H1 (cell line): ENCODE measurements around the gene CDC45. TPM values are rescaled to one million over a fixed set of nuclear protein-coding genes. Genes with fewer than 3 reads are reported as not detected.

Experiments
- CTCF ChIA-PET: fragments of 300-600 bp; sonication (Branson Sonifier 250); formaldehyde crosslinking; loops from one replicate; lab custom pipeline; 2021; ENCODE audit not compliant: partially characterized antibody; lab: Charles Lee
- POLR2A ChIA-PET: fragments of 300-600 bp; sonication (Branson Sonifier 250); formaldehyde crosslinking; loops from one replicate; lab custom pipeline; 2021; ENCODE audit warnings: inconsistent platforms; ENCODE audit not compliant: partially characterized antibody; lab: Charles Lee
- DNase-seq, 2 experiments: peaks; one replicate each; pipeline versions ENCODE4 v3.0.0 to v3.0.0-alpha.2; 2010 to 2022; ENCODE audit warnings: low spot score in 2 of 2, low read depth in 1 of 2, mixed read lengths in 1 of 2
- FAIRE-seq: peaks from 2 replicates; lab custom pipeline; 2011; peaks lifted over from hg19 to GRCh38; lab: Jason Lieb, UNC
- H2AFZ ChIP-seq: 2 replicates; pipeline ENCODE4 v1.8.1; 2012; ENCODE audit warnings: low read length, inconsistent platforms
- H2AK5ac ChIP-seq: 2 replicates; pipeline ENCODE4 v1.6.1; 2013; ENCODE audit warnings: low read depth, low read length
- H2BK120ac ChIP-seq: replicated peaks from 2 replicates; pipeline ENCODE3; 2013; ENCODE audit warnings: low read depth, low read length, inconsistent platforms
- H2BK12ac ChIP-seq: 2 replicates; pipeline ENCODE4 v1.6.1; 2013; ENCODE audit warnings: low read depth, low read length
- H2BK15ac ChIP-seq: 2 replicates; pipeline ENCODE4 v1.6.1; 2013; ENCODE audit warnings: low read length
- H2BK20ac ChIP-seq: 2 replicates; pipeline ENCODE4 v1.6.1; 2013; ENCODE audit warnings: low read length
- H2BK5ac ChIP-seq: 2 replicates; pipeline ENCODE4 v1.6.1; 2013; ENCODE audit warnings: low read depth, low read length
- H3K14ac ChIP-seq: 2 replicates; pipeline ENCODE4 v1.6.1; 2013; ENCODE audit warnings: inconsistent platforms; ENCODE audit not compliant: insufficient read length
- H3K18ac ChIP-seq: 2 replicates; pipeline ENCODE4 v1.6.1; 2013; ENCODE audit warnings: low read length; ENCODE audit errors: extremely low read depth
- H3K23ac ChIP-seq: 2 replicates; pipeline ENCODE4 v1.6.1; 2013; ENCODE audit warnings: inconsistent platforms; ENCODE audit not compliant: insufficient read length
- H3K23me2 ChIP-seq: 2 replicates; pipeline ENCODE4 v1.6.1; 2013; ENCODE audit warnings: low read depth, low read length
- H3K27ac ChIP-seq: 2 replicates; pipeline ENCODE4 v1.6.1; 2011; ENCODE audit warnings: low read depth, low read length, inconsistent platforms
- H3K27me3 ChIP-seq, 4 experiments: replicated peaks in 1 of 4; 1 replicate in 1 of 4; 2 replicates in 3 of 4; pipeline versions ENCODE4 v1.6.1 to v1.8.1; 2011 to 2013; ENCODE audit warnings: low read length in 3 of 4, mild to moderate bottlenecking in 3 of 4, inconsistent platforms in 2 of 4, mixed read lengths in 2 of 4, moderate library complexity in 1 of 4; ENCODE audit not compliant: control insufficient read depth in 3 of 4, insufficient read depth in 3 of 4; ENCODE audit errors: extremely low read depth in 1 of 4
- H3K36me3 ChIP-seq, 4 experiments: 2 replicates each; pipeline versions ENCODE4 v1.6.1 to v1.8.1; 2011 to 2013; ENCODE audit warnings: mild to moderate bottlenecking in 4 of 4, low read length in 3 of 4, moderate library complexity in 2 of 4, control low read depth in 1 of 4, inconsistent platforms in 1 of 4; ENCODE audit not compliant: insufficient read depth in 4 of 4, control insufficient read depth in 2 of 4
- H3K4ac ChIP-seq: replicated peaks from 2 replicates; pipeline ENCODE3; 2013; ENCODE audit warnings: low read length, low read depth, mixed read lengths, inconsistent platforms; ENCODE audit not compliant: insufficient read length
- H3K4me1 ChIP-seq, 4 experiments: replicated peaks in 1 of 4; 1 replicate in 1 of 4; 2 replicates in 3 of 4; pipeline versions ENCODE4 v1.6.1 to v1.8.1; 2011 to 2013; ENCODE audit warnings: low read length in 3 of 4, inconsistent platforms in 2 of 4, mixed read lengths in 1 of 4; ENCODE audit not compliant: insufficient read depth in 4 of 4, control insufficient read depth in 3 of 4
- H3K4me2 ChIP-seq, 2 experiments: 2 replicates each; pipeline versions ENCODE4 v1.6.1 to v1.8.1; 2011 to 2013; ENCODE audit warnings: low read depth in 2 of 2, low read length in 2 of 2, control low read depth in 1 of 2, inconsistent platforms in 1 of 2, mild to moderate bottlenecking in 1 of 2; ENCODE audit not compliant: insufficient read depth in 1 of 2
- H3K4me3 ChIP-seq, 4 experiments: fragments of 200-600, 300-600 bp in 1 of 4; sonication (generic), shearing (Covaris generic), sonication (Bioruptor Twin) in 1 of 4; 2 replicates each; pipeline versions ENCODE4 v1.5.1 to v1.8.1; 2011 to 2016; ENCODE audit warnings: low read length in 4 of 4, low read depth in 3 of 4, control low read depth in 2 of 4, inconsistent platforms in 2 of 4, mild to moderate bottlenecking in 2 of 4, mixed read lengths in 1 of 4, moderate library complexity in 1 of 4; ENCODE audit not compliant: insufficient read depth in 2 of 4; ENCODE audit errors: extremely low read depth in 1 of 4
- H3K56ac ChIP-seq: replicated peaks from 2 replicates; pipeline ENCODE3; 2013; ENCODE audit warnings: low read depth, mild to moderate bottlenecking, mixed read lengths, low read length, inconsistent platforms; ENCODE audit not compliant: insufficient read length
- H3K79me1 ChIP-seq: 2 replicates; pipeline ENCODE4 v1.6.1; 2013; ENCODE audit warnings: low read depth, low read length, control low read depth
- H3K79me2 ChIP-seq, 2 experiments: 2 replicates each; pipeline versions ENCODE4 v1.6.1 to v1.8.1; 2012 to 2013; ENCODE audit warnings: low read length in 2 of 2, mild to moderate bottlenecking in 2 of 2, inconsistent platforms in 1 of 2; ENCODE audit not compliant: insufficient read depth in 2 of 2, control insufficient read depth in 1 of 2
- H3K9ac ChIP-seq, 4 experiments: replicated peaks in 1 of 4; 1 replicate in 1 of 4; 2 replicates in 3 of 4; pipeline versions ENCODE4 v1.6.1 to v1.8.1; 2011 to 2013; ENCODE audit warnings: low read depth in 3 of 4, low read length in 3 of 4, control low read depth in 2 of 4, mild to moderate bottlenecking in 2 of 4, moderate library complexity in 2 of 4, inconsistent platforms in 1 of 4; ENCODE audit errors: extremely low read depth in 1 of 4
- H3K9me3 ChIP-seq, 2 experiments: 2 replicates each; pipeline versions ENCODE4 v1.6.1 to v1.8.1; 2012 to 2013; ENCODE audit warnings: mild to moderate bottlenecking in 2 of 2, moderate library complexity in 2 of 2, control low read depth in 1 of 2, inconsistent platforms in 1 of 2, low read depth in 1 of 2, low read length in 1 of 2, mixed read lengths in 1 of 2; ENCODE audit not compliant: insufficient read depth in 2 of 2
- H4K20me1 ChIP-seq, 2 experiments: replicated peaks in 1 of 2; 2 replicates each; pipeline versions ENCODE3 to v1.8.1; 2011 to 2013; ENCODE audit warnings: inconsistent platforms in 2 of 2, low read length in 2 of 2, mild to moderate bottlenecking in 1 of 2; ENCODE audit not compliant: insufficient read depth in 2 of 2, control insufficient read depth in 1 of 2
- H4K5ac ChIP-seq: 2 replicates; pipeline ENCODE4 v1.6.1; 2013; ENCODE audit warnings: low read length, low read depth, mixed read lengths, inconsistent platforms; ENCODE audit not compliant: insufficient read length
- H4K8ac ChIP-seq: 2 replicates; pipeline ENCODE4 v1.8.0; 2013; ENCODE audit warnings: mild to moderate bottlenecking, moderate library complexity, low read length, inconsistent platforms; ENCODE audit not compliant: insufficient read depth; ENCODE audit errors: extremely low read depth
- H4K91ac ChIP-seq: replicated peaks from 2 replicates; pipeline ENCODE3; 2013; ENCODE audit warnings: low read length, mixed read lengths, inconsistent platforms; ENCODE audit not compliant: insufficient read length
- BCL11A ChIP-seq, 2 experiments: IDR thresholded peaks; one replicate each; pipeline ENCODE4 v1.6.1; 2011; ENCODE audit warnings: low read depth in 2 of 2, low read length in 2 of 2, mild to moderate bottlenecking in 2 of 2
- EGR1 ChIP-seq: IDR thresholded peaks from 2 replicates; pipeline ENCODE4 v1.6.1; 2011; ENCODE audit warnings: low read depth, low read length, borderline replicate concordance
- EP300 ChIP-seq, 2 experiments: IDR thresholded peaks; 1 replicate in 1 of 2; 2 replicates in 1 of 2; pipeline ENCODE4 v1.6.1; 2011 to 2012; ENCODE audit warnings: low read depth in 2 of 2, low read length in 2 of 2, mild to moderate bottlenecking in 2 of 2, borderline replicate concordance in 1 of 2, inconsistent platforms in 1 of 2, moderate library complexity in 1 of 2
- GABPA ChIP-seq: IDR thresholded peaks from 2 replicates; pipeline ENCODE4 v1.6.1; 2011; ENCODE audit warnings: mild to moderate bottlenecking, low read length, moderate library complexity, borderline replicate concordance; ENCODE audit not compliant: insufficient read depth
- GTF2F1 ChIP-seq: IDR thresholded peaks from 2 replicates; pipeline ENCODE4 v1.6.1; 2012; ENCODE audit warnings: low read depth, low read length, improper control_type of control experiment, borderline replicate concordance
- HDAC6 ChIP-seq: IDR thresholded peaks from one replicate; pipeline ENCODE4 v1.7.1; 2012; ENCODE audit warnings: low read depth, mild to moderate bottlenecking, inconsistent platforms, low read length, moderate library complexity
- RNF2 ChIP-seq: fragments of 200-900, 300-1000 bp; sonication (generic); IDR thresholded peaks from 2 replicates; pipeline ENCODE4 v1.7.1; 2016; ENCODE audit warnings: borderline replicate concordance, low read depth, mild to moderate bottlenecking, antibody characterized with exemption, low read length; ENCODE audit not compliant: poor library complexity, severe bottlenecking; ENCODE audit errors: missing control alignments
- SAP30 ChIP-seq: fragments of 300-600 bp; sonication (generic); IDR thresholded peaks from 2 replicates; pipeline ENCODE4 v1.7.1; 2012; ENCODE audit warnings: low read length, moderate library complexity, mild to moderate bottlenecking, inconsistent platforms; ENCODE audit not compliant: insufficient read depth, insufficient replicate concordance
- SP4 ChIP-seq: IDR thresholded peaks from 2 replicates; pipeline ENCODE4 v1.6.1; 2012; ENCODE audit warnings: low read length, inconsistent platforms
- TBP ChIP-seq: IDR thresholded peaks from 2 replicates; pipeline ENCODE4 v1.6.1; 2011; ENCODE audit warnings: low read depth, low read length, improper control_type of control experiment
- WGBS, 2 experiments: shearing (Covaris generic) in 1 of 2; methylation state at CpG; one replicate each; pipeline versions ENCODE4 v1.1.6 to v1.1.7; 2013 to 2015; ENCODE audit warnings: low lambda C conversion rate in 2 of 2, mixed read lengths in 2 of 2, inconsistent platforms in 1 of 2, low coverage in 1 of 2, missing lambda C conversion rate in 1 of 2; ENCODE audit not compliant: insufficient replicate concordance in 2 of 2, insufficient coverage in 1 of 2, insufficient read length in 1 of 2; ENCODE audit errors: extremely low coverage in 1 of 2, missing lambda C conversion rate in 1 of 2; 5-methylcytosine and 5-hydroxymethylcytosine counted together
- polyA plus RNA-seq, 7 experiments: library from polyadenylated mRNA; depleted of rRNA in 3 of 7; stranded (reverse) in 5 of 7; unstranded in 2 of 7; fragments of >200 nt in 5 of 7; fragments of 200-250 nt in 2 of 7; gene quantifications; 1 replicate in 5 of 7; 2 replicates in 1 of 7; 4 replicates in 1 of 7; pipeline versions ENCODE4 v1.2.1 to v1.2.3, GENCODE V29; 2011 to 2013; ENCODE audit warnings: missing spikeins in 2 of 7, mixed read lengths in 2 of 7
- total RNA-seq: library from RNA; stranded (reverse); fragmentation: NEBNext Ultra II Directional; extraction: Animal tissue kit (Norgen Biotek cat#: 25700); gene quantifications from 2 replicates; pipeline ENCODE4 v1.2.1, GENCODE V29; 2021

The CDC45 gene
- total and polyA plus RNA-seq, 2 of the 8 experiments (the other 6 are each of a cell fraction or from before 2014, with no cell fraction given): 31.9 to 37.7 TPM

- Histone ChIP-seq H3K9me3 (no peaks in the 10 kb centered on the region), H3K23ac (no peak overlapping the region), H4K8ac (no peak overlapping the region), H3K4ac (no peak overlapping the region), H3K9ac (no peak overlapping the region; a peak in 1 of 7 replicates), H2AK5ac (no peak overlapping the region), H2BK120ac (no peak overlapping the region), H2BK5ac (no peak overlapping the region; the same call in 1 of the 2 replicates), H2BK12ac (no peak overlapping the region), H3K79me2 (peaks cover 3 to 29% of the 10 kb centered on the region in 2 experiments; a peak in 3 of 4 replicates), H4K91ac (no peak overlapping the region), H3K18ac (no peak overlapping the region), H3K23me2 (peaks cover 7% of the 10 kb centered on the region; the same call in 1 of the 2 replicates), H3K14ac (no peak overlapping the region), H3K27ac (no peak overlapping the region), H4K5ac (no peak overlapping the region), H3K4me3 (peak overlapping the region; percentile 76 to 96 (median 92); a peak in 6 of 8 replicates), H2BK15ac (no peak overlapping the region), H3K36me3 (peaks cover 4 to 28% (median 19%) of the 10 kb centered on the region in 4 experiments), H3K27me3 (no peaks in the 10 kb centered on the region; a peak in 2 of 7 replicates), H2AFZ (no peak overlapping the region), H3K4me2 (peak overlapping the region; percentile 85 to 99), H2BK20ac (no peak overlapping the region), H3K79me1 (peaks cover 4% of the 10 kb centered on the region; the same call in 1 of the 2 replicates), H3K4me1 (peaks cover 0 to 8% (median 3%) of the 10 kb centered on the region in 4 experiments; a peak in 2 of 7 replicates), H4K20me1 (peaks cover 18 to 28% of the 10 kb centered on the region in 2 experiments), H3K56ac (no peak overlapping the region)
- CTCF ChIA-PET: interaction anchor here (1.8 kb wide), 1 partner anchor 181 kb away, joined by 4 read pairs; no protein-coding TSS in a partner anchor
- WGBS, 2 experiments: 81% methylated on average over 5 of the region's 5 CpGs; no CpG with 5 or more reads in 1 of the 2 experiments
- DNase-seq (no peak), FAIRE-seq (no peak)
- POLR2A ChIA-PET: interaction anchor here (1.2 to 6.7 kb wide), 5 partner anchors 9 to 35 kb away, joined by 3 to 127 read pairs (median 5); partner anchors contain the start of genes HIRA and MRPL40
- TF ChIP-seq TBP (no peak), EP300 (IDR thresholded peaks at IDR 0.05; ENCODE audit: borderline replicate concordance in 1 of 2, low read depth in 2 of 2, low read length in 2 of 2) (no peak), RNF2 (no peak), EGR1 (no peak), GTF2F1 (no peak), SAP30 (no peak), GABPA (no peak), HDAC6 (no peak), SP4 (no peak), BCL11A (IDR thresholded peaks at IDR 0.05; ENCODE audit: low read depth in 2 of 2, low read length in 2 of 2) (no peak)
These were observed 30.8 kb upstream of the CDC45 start for GRCh38 chr22:19448739-19449421.
